HepG2 (cell line): ENCODE measurements around the gene CCDC57. TPM values are rescaled to one million over a fixed set of nuclear protein-coding genes. Genes with fewer than 3 reads are reported as not detected.

Source experiments
- RBM22 ChIP-seq: fragments of 200-400 bp; formaldehyde crosslinking; optimal IDR thresholded peaks from 2 replicates; pipeline ENCODE3; 2017; ENCODE audit warnings: mild to moderate bottlenecking, low read length, moderate library complexity
- RFXAP ChIP-seq: sonication (generic); formaldehyde crosslinking; IDR thresholded peaks from 2 replicates; pipeline ENCODE4 v1.4.0; 2020; ENCODE audit warnings: missing genetic modification reagents, borderline replicate concordance
- SIN3A ChIP-seq: IDR thresholded peaks from 2 replicates; pipeline ENCODE4 v1.6.1; 2011; ENCODE audit warnings: low read depth, mild to moderate bottlenecking, control low read depth, low read length, borderline replicate concordance
- ZNF446 ChIP-seq: sonication (generic); formaldehyde crosslinking; IDR thresholded peaks from 2 replicates; pipeline ENCODE4 v1.5.0; 2020; ENCODE audit warnings: mild to moderate bottlenecking, missing genetic modification reagents
- ZSCAN21 ChIP-seq: sonication (generic); formaldehyde crosslinking; IDR thresholded peaks from 2 replicates; pipeline ENCODE4 v1.8.0; 2022; ENCODE audit warnings: mild to moderate bottlenecking, missing genetic modification reagents, moderate library complexity, borderline replicate concordance
- polyA plus RNA-seq, 8 experiments: library from polyadenylated mRNA; depleted of rRNA in 3 of 8; stranded (reverse) in 7 of 8; unstranded in 1 of 8; fragments of >200 nt; fragmentation: Illumina TruSeq in 4 of 8; extraction: Trizol in 4 of 8; gene quantifications; 2 replicates each; pipeline versions ENCODE4 v1.2.1 to v1.2.3, GENCODE V29; 2011 to 2016; ENCODE audit warnings: low read depth in 4 of 8, missing spikeins in 1 of 8, mixed read lengths in 1 of 8; ENCODE audit not compliant: insufficient read depth in 1 of 8
- total RNA-seq, 5 experiments: library from RNA; depleted of rRNA; stranded (reverse); fragments of >200 nt; fragmentation: Illumina TruSeq; extraction: Trizol; gene quantifications; 2 replicates each; pipeline ENCODE4 v1.2.3, GENCODE V29; 2016; ENCODE audit warnings: low read depth in 1 of 5
- TF ChIP-seq, protein P1 (sequence below): sonication (generic); formaldehyde crosslinking; IDR thresholded peaks from 2 replicates; pipeline ENCODE4 v1.5.0; 2020; ENCODE audit warnings: mild to moderate bottlenecking, missing genetic modification reagents, borderline replicate concordance
- TF ChIP-seq, protein P2 (sequence below): sonication (generic); formaldehyde crosslinking; IDR thresholded peaks from 2 replicates; pipeline ENCODE4 v1.5.1; 2020; ENCODE audit warnings: missing genetic modification reagents, mild to moderate bottlenecking, borderline replicate concordance
- TF ChIP-seq, protein P3 (sequence below): sonication (generic); formaldehyde crosslinking; conservative IDR thresholded peaks from 2 replicates; pipeline ENCODE4 v1.4.0; 2020; ENCODE audit warnings: missing genetic modification reagents
- TF ChIP-seq, protein P4 (sequence below): sonication (generic); formaldehyde crosslinking; IDR thresholded peaks from 2 replicates; pipeline ENCODE4 v1.4.0; 2020; ENCODE audit warnings: missing genetic modification reagents
- TF ChIP-seq, protein P5 (sequence below): sonication (generic); formaldehyde crosslinking; IDR thresholded peaks from 2 replicates; pipeline ENCODE4 v1.4.0; 2020; ENCODE audit warnings: missing genetic modification reagents
- TF ChIP-seq, protein P6 (sequence below): IDR thresholded peaks from 2 replicates; pipeline ENCODE4 v1.6.1; 2016; ENCODE audit warnings: missing biosample characterization, missing genetic modification reagents, low read depth
- TF ChIP-seq, protein P7 (sequence below): sonication (generic); formaldehyde crosslinking; IDR thresholded peaks from 2 replicates; pipeline ENCODE4 v1.5.0; 2020; ENCODE audit warnings: missing genetic modification reagents, mild to moderate bottlenecking, borderline replicate concordance

The CCDC57 gene
- total and polyA plus RNA-seq, 2 of the 13 experiments (the other 11 are each of a cell fraction or from before 2014, with no cell fraction given): 59.3 to 59.9 TPM

DNA sequence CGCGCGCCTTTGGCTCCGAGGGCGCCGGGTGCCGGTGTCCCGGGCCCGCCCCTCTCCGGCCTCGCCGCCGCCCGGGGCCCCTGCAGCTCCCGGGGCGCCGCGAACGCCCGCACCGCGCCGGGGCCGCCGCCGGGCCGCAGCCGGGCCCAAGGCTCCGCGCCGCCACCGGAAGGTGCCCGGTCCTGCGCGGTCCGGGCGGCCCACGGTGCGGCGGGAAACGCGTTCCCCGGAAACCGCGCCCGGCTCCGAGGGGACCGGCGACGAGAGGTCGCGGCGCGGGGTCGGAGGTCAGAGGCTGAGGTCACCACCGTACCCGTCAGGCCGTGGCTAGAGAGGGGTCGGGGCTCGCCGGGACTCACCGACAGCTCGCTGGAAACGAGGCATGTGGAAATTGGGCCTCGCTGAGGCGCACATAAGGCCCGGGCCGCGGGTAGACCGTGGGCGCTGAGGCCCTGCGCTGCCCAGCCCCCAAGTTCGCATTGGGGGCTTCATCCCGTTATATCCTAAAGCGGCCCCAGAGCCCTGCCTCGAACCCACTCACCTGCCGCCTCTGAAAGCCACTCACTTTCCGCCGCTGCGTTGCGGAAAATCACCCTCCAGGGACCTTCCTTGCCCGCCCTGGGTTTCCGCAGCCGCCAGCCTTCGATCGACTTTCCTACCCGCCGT, 146.9 kb downstream of the CCDC57 start, which contains the start of gene DUS1L (continued):
- TF ChIP-seq, protein P1, sequence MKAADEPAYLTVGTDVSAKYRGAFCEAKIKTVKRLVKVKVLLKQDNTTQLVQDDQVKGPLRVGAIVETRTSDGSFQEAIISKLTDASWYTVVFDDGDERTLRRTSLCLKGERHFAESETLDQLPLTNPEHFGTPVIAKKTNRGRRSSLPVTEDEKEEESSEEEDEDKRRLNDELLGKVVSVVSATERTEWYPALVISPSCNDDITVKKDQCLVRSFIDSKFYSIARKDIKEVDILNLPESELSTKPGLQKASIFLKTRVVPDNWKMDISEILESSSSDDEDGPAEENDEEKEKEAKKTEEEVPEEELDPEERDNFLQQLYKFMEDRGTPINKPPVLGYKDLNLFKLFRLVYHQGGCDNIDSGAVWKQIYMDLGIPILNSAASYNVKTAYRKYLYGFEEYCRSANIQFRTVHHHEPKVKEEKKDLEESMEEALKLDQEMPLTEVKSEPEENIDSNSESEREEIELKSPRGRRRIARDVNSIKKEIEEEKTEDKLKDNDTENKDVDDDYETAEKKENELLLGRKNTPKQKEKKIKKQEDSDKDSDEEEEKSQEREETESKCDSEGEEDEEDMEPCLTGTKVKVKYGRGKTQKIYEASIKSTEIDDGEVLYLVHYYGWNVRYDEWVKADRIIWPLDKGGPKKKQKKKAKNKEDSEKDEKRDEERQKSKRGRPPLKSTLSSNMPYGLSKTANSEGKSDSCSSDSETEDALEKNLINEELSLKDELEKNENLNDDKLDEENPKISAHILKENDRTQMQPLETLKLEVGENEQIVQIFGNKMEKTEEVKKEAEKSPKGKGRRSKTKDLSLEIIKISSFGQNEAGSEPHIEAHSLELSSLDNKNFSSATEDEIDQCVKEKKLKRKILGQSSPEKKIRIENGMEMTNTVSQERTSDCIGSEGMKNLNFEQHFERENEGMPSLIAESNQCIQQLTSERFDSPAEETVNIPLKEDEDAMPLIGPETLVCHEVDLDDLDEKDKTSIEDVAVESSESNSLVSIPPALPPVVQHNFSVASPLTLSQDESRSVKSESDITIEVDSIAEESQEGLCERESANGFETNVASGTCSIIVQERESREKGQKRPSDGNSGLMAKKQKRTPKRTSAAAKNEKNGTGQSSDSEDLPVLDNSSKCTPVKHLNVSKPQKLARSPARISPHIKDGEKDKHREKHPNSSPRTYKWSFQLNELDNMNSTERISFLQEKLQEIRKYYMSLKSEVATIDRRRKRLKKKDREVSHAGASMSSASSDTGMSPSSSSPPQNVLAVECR: peak; percentile 95
- TF ChIP-seq, protein P2, sequence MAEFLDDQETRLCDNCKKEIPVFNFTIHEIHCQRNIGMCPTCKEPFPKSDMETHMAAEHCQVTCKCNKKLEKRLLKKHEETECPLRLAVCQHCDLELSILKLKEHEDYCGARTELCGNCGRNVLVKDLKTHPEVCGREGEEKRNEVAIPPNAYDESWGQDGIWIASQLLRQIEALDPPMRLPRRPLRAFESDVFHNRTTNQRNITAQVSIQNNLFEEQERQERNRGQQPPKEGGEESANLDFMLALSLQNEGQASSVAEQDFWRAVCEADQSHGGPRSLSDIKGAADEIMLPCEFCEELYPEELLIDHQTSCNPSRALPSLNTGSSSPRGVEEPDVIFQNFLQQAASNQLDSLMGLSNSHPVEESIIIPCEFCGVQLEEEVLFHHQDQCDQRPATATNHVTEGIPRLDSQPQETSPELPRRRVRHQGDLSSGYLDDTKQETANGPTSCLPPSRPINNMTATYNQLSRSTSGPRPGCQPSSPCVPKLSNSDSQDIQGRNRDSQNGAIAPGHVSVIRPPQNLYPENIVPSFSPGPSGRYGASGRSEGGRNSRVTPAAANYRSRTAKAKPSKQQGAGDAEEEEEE (CRISPR knock-in tag): no peak
- TF ChIP-seq RBM22: peak; percentile 39
- TF ChIP-seq, protein P3, sequence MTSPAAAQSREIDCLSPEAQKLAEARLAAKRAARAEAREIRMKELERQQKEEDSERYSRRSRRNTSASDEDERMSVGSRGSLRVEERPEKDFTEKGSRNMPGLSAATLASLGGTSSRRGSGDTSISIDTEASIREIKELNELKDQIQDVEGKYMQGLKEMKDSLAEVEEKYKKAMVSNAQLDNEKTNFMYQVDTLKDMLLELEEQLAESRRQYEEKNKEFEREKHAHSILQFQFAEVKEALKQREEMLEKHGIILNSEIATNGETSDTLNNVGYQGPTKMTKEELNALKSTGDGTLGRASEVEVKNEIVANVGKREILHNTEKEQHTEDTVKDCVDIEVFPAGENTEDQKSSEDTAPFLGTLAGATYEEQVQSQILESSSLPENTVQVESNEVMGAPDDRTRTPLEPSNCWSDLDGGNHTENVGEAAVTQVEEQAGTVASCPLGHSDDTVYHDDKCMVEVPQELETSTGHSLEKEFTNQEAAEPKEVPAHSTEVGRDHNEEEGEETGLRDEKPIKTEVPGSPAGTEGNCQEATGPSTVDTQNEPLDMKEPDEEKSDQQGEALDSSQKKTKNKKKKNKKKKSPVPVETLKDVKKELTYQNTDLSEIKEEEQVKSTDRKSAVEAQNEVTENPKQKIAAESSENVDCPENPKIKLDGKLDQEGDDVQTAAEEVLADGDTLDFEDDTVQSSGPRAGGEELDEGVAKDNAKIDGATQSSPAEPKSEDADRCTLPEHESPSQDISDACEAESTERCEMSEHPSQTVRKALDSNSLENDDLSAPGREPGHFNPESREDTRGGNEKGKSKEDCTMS (CRISPR knock-in tag): peak; percentile 57; the same call in 1 of the 2 replicates
- TF ChIP-seq ZSCAN21 (CRISPR knock-in tag): peak; percentile 88; the same call in 1 of the 2 replicates
- TF ChIP-seq, protein P4, sequence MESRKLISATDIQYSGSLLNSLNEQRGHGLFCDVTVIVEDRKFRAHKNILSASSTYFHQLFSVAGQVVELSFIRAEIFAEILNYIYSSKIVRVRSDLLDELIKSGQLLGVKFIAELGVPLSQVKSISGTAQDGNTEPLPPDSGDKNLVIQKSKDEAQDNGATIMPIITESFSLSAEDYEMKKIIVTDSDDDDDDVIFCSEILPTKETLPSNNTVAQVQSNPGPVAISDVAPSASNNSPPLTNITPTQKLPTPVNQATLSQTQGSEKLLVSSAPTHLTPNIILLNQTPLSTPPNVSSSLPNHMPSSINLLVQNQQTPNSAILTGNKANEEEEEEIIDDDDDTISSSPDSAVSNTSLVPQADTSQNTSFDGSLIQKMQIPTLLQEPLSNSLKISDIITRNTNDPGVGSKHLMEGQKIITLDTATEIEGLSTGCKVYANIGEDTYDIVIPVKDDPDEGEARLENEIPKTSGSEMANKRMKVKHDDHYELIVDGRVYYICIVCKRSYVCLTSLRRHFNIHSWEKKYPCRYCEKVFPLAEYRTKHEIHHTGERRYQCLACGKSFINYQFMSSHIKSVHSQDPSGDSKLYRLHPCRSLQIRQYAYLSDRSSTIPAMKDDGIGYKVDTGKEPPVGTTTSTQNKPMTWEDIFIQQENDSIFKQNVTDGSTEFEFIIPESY (CRISPR knock-in tag): peak; percentile 90
- TF ChIP-seq RFXAP: peak; percentile 91
- peak; percentile 89 for TF ChIP-seq ZNF446 (CRISPR knock-in tag)
- TF ChIP-seq, protein P5, sequence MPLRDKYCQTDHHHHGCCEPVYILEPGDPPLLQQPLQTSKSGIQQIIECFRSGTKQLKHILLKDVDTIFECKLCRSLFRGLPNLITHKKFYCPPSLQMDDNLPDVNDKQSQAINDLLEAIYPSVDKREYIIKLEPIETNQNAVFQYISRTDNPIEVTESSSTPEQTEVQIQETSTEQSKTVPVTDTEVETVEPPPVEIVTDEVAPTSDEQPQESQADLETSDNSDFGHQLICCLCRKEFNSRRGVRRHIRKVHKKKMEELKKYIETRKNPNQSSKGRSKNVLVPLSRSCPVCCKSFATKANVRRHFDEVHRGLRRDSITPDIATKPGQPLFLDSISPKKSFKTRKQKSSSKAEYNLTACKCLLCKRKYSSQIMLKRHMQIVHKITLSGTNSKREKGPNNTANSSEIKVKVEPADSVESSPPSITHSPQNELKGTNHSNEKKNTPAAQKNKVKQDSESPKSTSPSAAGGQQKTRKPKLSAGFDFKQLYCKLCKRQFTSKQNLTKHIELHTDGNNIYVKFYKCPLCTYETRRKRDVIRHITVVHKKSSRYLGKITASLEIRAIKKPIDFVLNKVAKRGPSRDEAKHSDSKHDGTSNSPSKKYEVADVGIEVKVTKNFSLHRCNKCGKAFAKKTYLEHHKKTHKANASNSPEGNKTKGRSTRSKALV: no peak
- TF ChIP-seq, protein P6, sequence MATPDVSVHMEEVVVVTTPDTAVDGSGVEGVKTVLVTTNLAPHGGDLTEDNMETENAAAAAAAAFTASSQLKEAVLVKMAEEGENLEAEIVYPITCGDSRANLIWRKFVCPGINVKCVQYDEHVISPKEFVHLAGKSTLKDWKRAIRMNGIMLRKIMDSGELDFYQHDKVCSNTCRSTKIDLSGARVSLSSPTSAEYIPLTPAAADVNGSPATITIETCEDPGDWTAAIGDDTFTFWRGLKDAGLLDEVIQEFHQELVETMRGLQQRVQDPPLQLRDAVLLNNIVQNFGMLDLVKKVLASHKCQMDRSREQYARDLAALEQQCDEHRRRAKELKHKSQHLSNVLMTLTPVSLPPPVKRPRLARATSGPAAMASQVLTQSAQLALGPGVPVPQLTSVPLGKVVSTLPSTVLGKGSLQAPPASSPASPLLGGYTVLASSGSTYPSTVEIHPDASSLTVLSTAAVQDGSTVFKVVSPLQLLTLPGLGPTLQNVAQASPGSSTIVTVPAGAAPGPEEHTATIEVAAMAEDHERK (CRISPR knock-in tag): peak; percentile 68; the same call in 1 of the 2 replicates
- TF ChIP-seq SIN3A: peak; percentile 46; the same call in 1 of the 2 replicates
- TF ChIP-seq, protein P7, sequence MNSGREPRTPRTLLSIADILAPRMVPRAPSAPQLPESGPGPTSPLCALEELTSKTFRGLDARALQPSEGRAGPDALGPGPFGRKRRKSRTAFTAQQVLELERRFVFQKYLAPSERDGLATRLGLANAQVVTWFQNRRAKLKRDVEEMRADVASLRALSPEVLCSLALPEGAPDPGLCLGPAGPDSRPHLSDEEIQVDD (CRISPR knock-in tag): peak; percentile 57; the same call in 1 of the 2 replicates
